Activated CD4-positive, alpha-beta T cell treated with anti-CD3 and anti-CD28 coated beads, Interleukin-2, amount 10 ng/mL, durations not matched to agents 24 days and 14 days (primary cell): ENCODE results near the gene IFT81. TPM values are rescaled to one million over a fixed set of nuclear protein-coding genes. Genes with fewer than 3 reads are reported as not detected.
"Not testable (repeated sequence)": the region's sequence is repeated elsewhere in the genome, so short reads cannot be mapped to it uniquely, and the experiment has no call there.

Experiments used
- DNase-seq: peaks from one replicate; pipeline ENCODE4 v3.0.0; 2022
- H3K27ac Mint-ChIP-seq: one replicate; pipeline ENCODE4 v1.8.0; 2022; ENCODE audit warnings: mild to moderate bottlenecking, mixed read lengths
- H3K27me3 Mint-ChIP-seq: one replicate; pipeline ENCODE4 v1.8.0; 2022; ENCODE audit warnings: mixed read lengths
- H3K36me3 Mint-ChIP-seq: one replicate; pipeline ENCODE4 v1.8.0; 2022; ENCODE audit warnings: low read depth, mild to moderate bottlenecking, mixed read lengths
- H3K4me1 Mint-ChIP-seq: one replicate; pipeline ENCODE4 v1.8.0; 2021; ENCODE audit warnings: mixed read lengths
- H3K4me3 Mint-ChIP-seq: one replicate; pipeline ENCODE4 v1.8.0; 2022; ENCODE audit warnings: mild to moderate bottlenecking, moderate library complexity, mixed read lengths
- H3K9me3 Mint-ChIP-seq: one replicate; pipeline ENCODE4 v1.8.0; 2021; ENCODE audit warnings: mixed read lengths
- intact Hi-C: fragments of 100-400 bp; cut with micrococcal nuclease; formaldehyde crosslinking; loops from one replicate; pipeline ENCODE4 v1.15.1; 2023
- total RNA-seq: library from RNA; stranded (reverse); gene quantifications from 2 replicates; pipeline ENCODE4 v1.2.3, GENCODE V29; 2022

The IFT81 gene
- total RNA-seq, 1 donor from 2014 or later, result 1.6 TPM

- Mint-ChIP-seq H3K9me3 (peaks cover 11% of the 10 kb centered on the region), H3K27me3 (no peaks in the 10 kb centered on the region)
These were observed 61.5 kb downstream of the IFT81 start for GRCh38 chr12:110185626-110186025.

GRCh38 chr12:110186059-110186458 is 61.9 kb downstream of the IFT81 start:
- Mint-ChIP-seq H3K9me3 (peaks cover 11% of the 10 kb centered on the region), H3K36me3 (peaks cover 5% of the 10 kb centered on the region)
- intact Hi-C loops, result no loop called here

More at GRCh38 chr12:110185626-110186025, 61.5 kb downstream of the IFT81 start:
- Mint-ChIP-seq H3K4me1 (no peaks in the 10 kb centered on the region), H3K36me3 (peaks cover 5% of the 10 kb centered on the region), H3K27ac (no peak overlapping the region), H3K4me3 (no peak overlapping the region)
- peak; percentile 21 for DNase-seq
- intact Hi-C loops, result no loop called here

GRCh38 chr12:110193196-110193595 is 69.0 kb downstream of the IFT81 start:
- Mint-ChIP-seq H3K9me3 (peaks cover 3% of the 10 kb centered on the region), H3K4me1 (no peaks in the 10 kb centered on the region), H3K4me3 (no peak overlapping the region), H3K27me3 (no peaks in the 10 kb centered on the region), H3K27ac (no peak overlapping the region), H3K36me3 (no peaks in the 10 kb centered on the region)
- DNase-seq, result peak; percentile 14
- intact Hi-C loops, result no loop called here

More at GRCh38 chr12:110186059-110186458, 61.9 kb downstream of the IFT81 start:
- DNase-seq, result no peak
- Mint-ChIP-seq H3K4me3 (no peak overlapping the region), H3K27me3 (no peaks in the 10 kb centered on the region), H3K4me1 (no peaks in the 10 kb centered on the region), H3K27ac (no peak overlapping the region)

GRCh38 chr12:110197003-110197402 is 72.8 kb downstream of the IFT81 start:
- Mint-ChIP-seq H3K27ac (no peak overlapping the region), H3K9me3 (peaks cover 3% of the 10 kb centered on the region), H3K4me3 (no peak overlapping the region), H3K4me1 (peaks cover 8% of the 10 kb centered on the region), H3K36me3 (no peaks in the 10 kb centered on the region), H3K27me3 (no peaks in the 10 kb centered on the region)
- DNase-seq, result peak; percentile 15
- intact Hi-C loops, result no loop called here

- H3K4me1 Mint-ChIP-seq, result peaks cover 8% of the 10 kb centered on the region
- DNase-seq, result no peak
- peaks cover 3% of the 10 kb centered on the region for H3K9me3 Mint-ChIP-seq
- H3K4me3 Mint-ChIP-seq, result no peak overlapping the region
- no peak overlapping the region for H3K27ac Mint-ChIP-seq
- no peaks in the 10 kb centered on the region for H3K36me3 Mint-ChIP-seq
- no peaks in the 10 kb centered on the region for H3K27me3 Mint-ChIP-seq
- intact Hi-C loops, result no loop called here
These were observed 74.2 kb downstream of the IFT81 start for GRCh38 chr12:110198386-110198785.

GRCh38 chr12:110199339-110200123 is 75.4 kb downstream of the IFT81 start:
- H3K9me3 Mint-ChIP-seq, result no peaks in the 10 kb centered on the region
- peak; percentile 70 for DNase-seq
- intact Hi-C loops, result no loop called here
- no peaks in the 10 kb centered on the region for H3K27me3 Mint-ChIP-seq
- no peak overlapping the region for H3K27ac Mint-ChIP-seq
- peaks cover 8% of the 10 kb centered on the region for H3K4me1 Mint-ChIP-seq
- no peaks in the 10 kb centered on the region for H3K36me3 Mint-ChIP-seq
- peak overlapping the region; percentile 0 for H3K4me3 Mint-ChIP-seq

GRCh38 chr12:110200124-110200417 is 75.9 kb downstream of the IFT81 start:
- Mint-ChIP-seq H3K4me3 (peak overlapping the region; percentile 0), H3K27ac (no peak overlapping the region), H3K9me3 (no peaks in the 10 kb centered on the region), H3K36me3 (no peaks in the 10 kb centered on the region), H3K27me3 (no peaks in the 10 kb centered on the region), H3K4me1 (peaks cover 8% of the 10 kb centered on the region)
- no peak for DNase-seq
- intact Hi-C loops, result no loop called here

GRCh38 chr12:110201995-110202394 is 77.8 kb downstream of the IFT81 start:
- Mint-ChIP-seq H3K4me1 (peaks cover 8% of the 10 kb centered on the region), H3K9me3 (no peaks in the 10 kb centered on the region), H3K27ac (no peak overlapping the region), H3K36me3 (no peaks in the 10 kb centered on the region), H3K27me3 (no peaks in the 10 kb centered on the region), H3K4me3 (no peak overlapping the region)
- intact Hi-C loops, result no loop called here
- DNase-seq, result peak; percentile 31

- no peaks in the 10 kb centered on the region for H3K9me3 Mint-ChIP-seq
- H3K36me3 Mint-ChIP-seq, result no peaks in the 10 kb centered on the region
- no peaks in the 10 kb centered on the region for H3K27me3 Mint-ChIP-seq
- H3K27ac Mint-ChIP-seq, result no peak overlapping the region
- peaks cover 8% of the 10 kb centered on the region for H3K4me1 Mint-ChIP-seq
- intact Hi-C loops, result no loop called here
- DNase-seq, result no peak
- no peak overlapping the region for H3K4me3 Mint-ChIP-seq
These were observed 79.4 kb downstream of the IFT81 start for GRCh38 chr12:110203546-110203945.

GRCh38 chr12:110205931-110206330 is 81.8 kb downstream of the IFT81 start:
- no peaks in the 10 kb centered on the region for H3K4me1 Mint-ChIP-seq
- intact Hi-C loops, result no loop called here
- peak; percentile 22 for DNase-seq
- no peak overlapping the region for H3K4me3 Mint-ChIP-seq
- H3K27ac Mint-ChIP-seq, result no peak overlapping the region
- no peaks in the 10 kb centered on the region for H3K27me3 Mint-ChIP-seq
- H3K36me3 Mint-ChIP-seq, result no peaks in the 10 kb centered on the region
- H3K9me3 Mint-ChIP-seq, result no peaks in the 10 kb centered on the region

GRCh38 chr12:110211639-110212536 is 87.7 kb downstream of the IFT81 start:
- peaks cover 10% of the 10 kb centered on the region for H3K9me3 Mint-ChIP-seq
- H3K27me3 Mint-ChIP-seq, intact Hi-C loops, H3K36me3 Mint-ChIP-seq, H3K4me3 Mint-ChIP-seq, DNase-seq, H3K27ac Mint-ChIP-seq, H3K4me1 Mint-ChIP-seq: not testable (repeated sequence)

GRCh38 chr12:110217996-110218674 is 94.0 kb downstream of the IFT81 start:
- DNase-seq, result no peak
- H3K4me1 Mint-ChIP-seq, result no peaks in the 10 kb centered on the region

GRCh38 chr12:110222027-110222426 is 97.9 kb downstream of the IFT81 start:
- intact Hi-C loops, result no loop called here
- Mint-ChIP-seq H3K4me3 (no peak overlapping the region), H3K4me1 (no peaks in the 10 kb centered on the region), H3K27me3 (peaks cover 8% of the 10 kb centered on the region), H3K9me3 (no peaks in the 10 kb centered on the region), H3K27ac (no peak overlapping the region), H3K36me3 (no peaks in the 10 kb centered on the region)
- no peak for DNase-seq

More at GRCh38 chr12:110217996-110218674, 94.0 kb downstream of the IFT81 start:
- intact Hi-C loops, result no loop called here
- no peak overlapping the region for H3K27ac Mint-ChIP-seq
- H3K27me3 Mint-ChIP-seq, result peaks cover 4% of the 10 kb centered on the region
- peaks cover 6% of the 10 kb centered on the region for H3K9me3 Mint-ChIP-seq
- no peaks in the 10 kb centered on the region for H3K36me3 Mint-ChIP-seq
- no peak overlapping the region for H3K4me3 Mint-ChIP-seq

GRCh38 chr12:110222433-110222832 is 98.3 kb downstream of the IFT81 start:
- Mint-ChIP-seq H3K4me3 (no peak overlapping the region), H3K9me3 (no peaks in the 10 kb centered on the region), H3K36me3 (no peaks in the 10 kb centered on the region), H3K27me3 (peaks cover 9% of the 10 kb centered on the region), H3K4me1 (no peaks in the 10 kb centered on the region), H3K27ac (no peak overlapping the region)
- DNase-seq, result no peak
- intact Hi-C loops, result no loop called here
